Duodenal mucosa (tissue), 2 donors: Measurements from ENCODE around the gene OTUD7B.
"Not testable (repeated sequence)": the region's sequence is repeated elsewhere in the genome, so short reads cannot be mapped to it uniquely, and the experiment has no call there.

Experiments used
- H3K27ac ChIP-seq: one replicate; pipeline ENCODE4 v1.7.0; 2013; ENCODE audit warnings: low read depth, low read length
- H3K27me3 ChIP-seq, 2 donors: one replicate each; pipeline ENCODE4 v1.7.0; 2013; ENCODE audit warnings: low read length in 2 of 2, control low read depth in 1 of 2; ENCODE audit not compliant: insufficient read depth in 2 of 2, control insufficient read depth in 1 of 2
- H3K36me3 ChIP-seq, 2 donors: one replicate each; pipeline ENCODE4 v1.7.0; 2013; ENCODE audit warnings: low read length in 2 of 2, control low read depth in 1 of 2; ENCODE audit not compliant: insufficient read depth in 2 of 2, control insufficient read depth in 1 of 2
- H3K4me1 ChIP-seq, 2 donors: one replicate each; pipeline ENCODE4 v1.7.0; 2013; ENCODE audit warnings: low read length in 2 of 2, control low read depth in 1 of 2; ENCODE audit not compliant: insufficient read depth in 2 of 2, control insufficient read depth in 1 of 2
- H3K4me3 ChIP-seq, 2 donors: one replicate each; pipeline ENCODE4 v1.7.0; 2013; ENCODE audit warnings: low read length in 2 of 2, low read depth in 1 of 2
- H3K9ac ChIP-seq, 2 donors: one replicate each; pipeline ENCODE4 v1.7.0; 2013; ENCODE audit warnings: low read length in 2 of 2, low read depth in 1 of 2
- H3K9me3 ChIP-seq, 2 donors: one replicate each; pipeline ENCODE4 v1.7.0; 2013; ENCODE audit warnings: low read length in 2 of 2, control low read depth in 1 of 2; ENCODE audit not compliant: control insufficient read depth in 1 of 2

The OTUD7B gene

GRCh38 chr1:150010393-150011115, at the start of gene OTUD7B:
Gene OTUD7B, minus strand, starts transcription at chr1:150010726. Its CDS starts 33,216 bp downstream, at chr1:149977510.
- peaks cover 20 to 28% of the 10 kb centered on the region in 2 donors for H3K4me1 ChIP-seq
- H3K4me3 ChIP-seq = peak within 1 kb of the TSS; percentile 98 to 99
- H3K9ac ChIP-seq = peak within 1 kb of the TSS; percentile 95 to 99
- H3K27me3 ChIP-seq = no peaks in the 10 kb centered on the region
- peak within 1 kb of the TSS; percentile 95 for H3K27ac ChIP-seq
- no peaks in the 10 kb centered on the region for H3K36me3 ChIP-seq
- H3K9me3 ChIP-seq = no peaks in the 10 kb centered on the region

GRCh38 chr1:150060260-150060659, 49.7 kb upstream of the OTUD7B start:
- no peaks in the 10 kb centered on the region for H3K36me3 ChIP-seq
- no peak overlapping the region for H3K9ac ChIP-seq
- no peak overlapping the region for H3K27ac ChIP-seq
- H3K4me1 ChIP-seq = no peaks in the 10 kb centered on the region
- H3K9me3 ChIP-seq = no peaks in the 10 kb centered on the region
- no peak overlapping the region for H3K4me3 ChIP-seq
- H3K27me3 ChIP-seq = no peaks in the 10 kb centered on the region

GRCh38 chr1:150056407-150056806, 45.9 kb upstream of the OTUD7B start:
- Histone ChIP-seq H3K36me3 (no peaks in the 10 kb centered on the region), H3K9me3 (no peaks in the 10 kb centered on the region), H3K9ac (no peak overlapping the region), H3K4me1 (no peaks in the 10 kb centered on the region), H3K27ac (no peak overlapping the region), H3K4me3 (no peak overlapping the region), H3K27me3 (no peaks in the 10 kb centered on the region)

GRCh38 chr1:150055507-150055906, 45.0 kb upstream of the OTUD7B start:
- not testable (repeated sequence) for H3K27ac ChIP-seq, H3K9ac ChIP-seq, H3K36me3 ChIP-seq, H3K9me3 ChIP-seq, H3K4me1 ChIP-seq, H3K27me3 ChIP-seq, H3K4me3 ChIP-seq

GRCh38 chr1:150053926-150054325, 43.4 kb upstream of the OTUD7B start:
- H3K9me3 ChIP-seq = no peaks in the 10 kb centered on the region
- no peak overlapping the region for H3K27ac ChIP-seq
- H3K27me3 ChIP-seq = no peaks in the 10 kb centered on the region
- H3K9ac ChIP-seq = no peak overlapping the region
- H3K4me1 ChIP-seq = no peaks in the 10 kb centered on the region
- no peak overlapping the region for H3K4me3 ChIP-seq
- H3K36me3 ChIP-seq = no peaks in the 10 kb centered on the region

GRCh38 chr1:150051905-150052412, 41.4 kb upstream of the OTUD7B start:
- not testable (repeated sequence) for H3K36me3 ChIP-seq

GRCh38 chr1:150051089-150051373, 40.5 kb upstream of the OTUD7B start:
- no peaks in the 10 kb centered on the region for H3K9me3 ChIP-seq
- H3K4me1 ChIP-seq = no peaks in the 10 kb centered on the region
- H3K27ac ChIP-seq = no peak overlapping the region
- no peak overlapping the region for H3K4me3 ChIP-seq
- H3K36me3 ChIP-seq = no peaks in the 10 kb centered on the region
- no peaks in the 10 kb centered on the region for H3K27me3 ChIP-seq
- H3K9ac ChIP-seq = no peak overlapping the region

More at GRCh38 chr1:150051905-150052412, 41.4 kb upstream of the OTUD7B start:
- H3K4me1 ChIP-seq, H3K27me3 ChIP-seq, H3K9ac ChIP-seq, H3K27ac ChIP-seq, H3K9me3 ChIP-seq, H3K4me3 ChIP-seq: not testable (repeated sequence)

- Histone ChIP-seq H3K4me3 (no peak overlapping the region), H3K9me3 (no peaks in the 10 kb centered on the region), H3K27me3 (no peaks in the 10 kb centered on the region), H3K36me3 (no peaks in the 10 kb centered on the region), H3K27ac (no peak overlapping the region), H3K4me1 (no peaks in the 10 kb centered on the region), H3K9ac (no peak overlapping the region)
These were observed 39.4 kb upstream of the OTUD7B start for GRCh38 chr1:150049926-150050325.

GRCh38 chr1:150034336-150034735, 23.8 kb upstream of the OTUD7B start:
- Histone ChIP-seq H3K4me1 (no peaks in the 10 kb centered on the region), H3K27ac (no peak overlapping the region)

GRCh38 chr1:150028322-150028721, 17.8 kb upstream of the OTUD7B start:
- H3K36me3 ChIP-seq = no peaks in the 10 kb centered on the region
- H3K4me1 ChIP-seq = no peaks in the 10 kb centered on the region
- H3K27ac ChIP-seq = no peak overlapping the region
- H3K9me3 ChIP-seq = no peaks in the 10 kb centered on the region
- no peak overlapping the region for H3K4me3 ChIP-seq
- H3K9ac ChIP-seq = no peak overlapping the region
- H3K27me3 ChIP-seq = no peaks in the 10 kb centered on the region

More at GRCh38 chr1:150034336-150034735, 23.8 kb upstream of the OTUD7B start:
- Histone ChIP-seq H3K9me3 (no peaks in the 10 kb centered on the region), H3K9ac (no peak overlapping the region), H3K36me3 (no peaks in the 10 kb centered on the region), H3K4me3 (no peak overlapping the region), H3K27me3 (no peaks in the 10 kb centered on the region)
